ENCODE results near the gene FAM47C.
A peak's percentile ranks its signal among the peaks of the same experiment; 100 is the strongest.
"Not testable (repeated sequence)": the region's sequence is repeated elsewhere in the genome, so short reads cannot be mapped to it uniquely, and the experiment has no call there.

FAM47C gene

DNA sequence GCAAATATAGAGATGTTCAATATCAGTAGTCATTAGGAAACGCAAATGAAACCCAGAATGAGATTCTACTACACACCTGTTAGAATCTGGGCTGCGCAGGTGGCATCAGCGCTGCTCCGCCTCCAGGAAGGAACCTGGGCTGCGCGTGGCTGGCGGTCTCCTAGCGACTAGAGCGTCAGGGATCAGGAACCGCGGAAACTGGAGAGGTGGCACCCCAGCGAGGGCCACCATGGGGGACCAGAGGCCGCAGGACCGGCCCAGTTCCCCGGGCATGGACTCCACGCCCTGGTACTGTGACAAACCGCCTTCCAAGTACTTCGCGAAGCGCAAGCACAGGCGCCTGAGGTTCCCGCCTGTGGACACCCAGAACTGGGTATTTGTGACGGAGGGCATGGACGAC, at the start of gene FAM47C:
Gene FAM47C (plus strand): TSS at position 185 of the 400 bp plus-strand sequence. CDS start 45 bp downstream, at position 230.
- not testable (repeated sequence) for DNase-seq (ENCODE audit: low spot score)

DNA sequence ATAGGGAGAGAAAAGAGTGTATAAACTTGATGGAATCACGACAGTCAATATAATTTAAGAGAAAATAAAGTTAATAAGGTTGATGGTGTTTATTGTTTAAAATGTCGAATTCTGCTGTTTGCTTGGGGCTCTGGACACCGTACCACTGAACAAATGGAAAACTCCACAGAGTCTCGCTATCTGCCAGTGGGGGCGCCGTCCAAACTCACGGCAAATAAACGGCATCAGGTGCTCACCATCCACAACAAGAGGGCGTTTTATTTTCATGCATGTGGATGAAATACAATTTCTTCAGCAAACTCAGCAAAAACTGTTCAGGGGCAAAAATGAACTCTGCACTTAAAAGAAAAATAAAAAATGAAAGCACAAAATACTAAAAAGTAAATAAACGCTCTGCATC, 46.6 kb upstream of the FAM47C start:
- no peak for DNase-seq (ENCODE audit: low spot score)

DNA sequence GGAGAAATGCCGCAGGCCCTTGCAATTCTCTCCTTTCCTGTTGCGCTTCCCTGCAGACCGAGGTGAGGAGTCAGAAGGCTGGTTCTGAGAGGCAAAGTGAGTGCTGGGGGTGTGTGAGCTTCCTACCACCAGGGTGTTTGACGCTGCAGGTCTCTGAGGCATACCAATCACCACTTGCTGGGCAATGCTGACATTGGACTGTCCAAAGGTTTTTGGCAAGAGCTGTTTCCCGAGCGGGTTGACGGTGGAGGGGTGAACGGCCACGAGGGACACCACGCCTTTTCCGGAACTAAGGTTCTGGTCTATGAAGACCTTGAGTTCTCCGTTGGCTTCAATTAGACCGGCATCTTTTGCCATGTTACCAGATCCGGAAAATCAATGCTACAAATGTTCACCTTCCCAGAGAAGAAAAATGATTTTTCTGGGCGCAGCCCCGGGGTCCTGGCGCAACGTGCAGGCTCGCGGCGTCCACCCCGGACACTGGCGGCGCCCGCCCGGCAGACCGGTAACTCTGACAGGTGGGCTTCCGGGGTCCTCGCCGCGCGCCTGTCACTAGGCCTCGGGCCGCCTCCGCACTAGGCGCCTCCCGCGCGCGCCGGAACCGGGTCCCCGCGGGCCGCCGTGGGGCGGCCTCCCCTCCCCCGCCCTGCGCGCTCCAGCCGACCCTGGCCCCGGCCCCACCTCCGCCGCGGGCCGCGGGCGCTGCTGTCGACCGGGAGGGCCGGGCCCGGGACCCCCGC, 44.9 kb upstream of the FAM47C start:
- no peak for DNase-seq (ENCODE audit: low spot score)

DNA sequence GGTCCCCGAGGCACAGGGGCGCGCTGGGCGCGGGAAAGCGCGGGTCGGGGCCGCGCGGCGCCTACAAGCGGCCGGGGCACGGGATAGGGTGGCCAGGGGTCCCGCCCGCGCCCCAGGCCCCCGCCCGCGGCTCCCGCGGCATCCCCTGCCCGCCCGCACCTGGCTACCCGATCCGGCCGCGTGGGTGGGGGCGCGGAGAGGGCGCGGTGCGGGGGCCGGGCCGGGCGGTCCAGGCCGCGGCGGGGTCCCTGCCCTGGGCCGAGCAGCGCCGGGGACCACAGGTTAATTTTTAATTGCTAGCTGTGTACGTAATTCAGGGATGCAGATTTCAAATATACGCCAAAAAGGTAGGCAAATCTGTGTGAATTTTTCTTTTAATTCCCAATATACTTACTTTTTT, 44.3 kb upstream of the FAM47C start:
- no peak for DNase-seq (ENCODE audit: low spot score)

DNA sequence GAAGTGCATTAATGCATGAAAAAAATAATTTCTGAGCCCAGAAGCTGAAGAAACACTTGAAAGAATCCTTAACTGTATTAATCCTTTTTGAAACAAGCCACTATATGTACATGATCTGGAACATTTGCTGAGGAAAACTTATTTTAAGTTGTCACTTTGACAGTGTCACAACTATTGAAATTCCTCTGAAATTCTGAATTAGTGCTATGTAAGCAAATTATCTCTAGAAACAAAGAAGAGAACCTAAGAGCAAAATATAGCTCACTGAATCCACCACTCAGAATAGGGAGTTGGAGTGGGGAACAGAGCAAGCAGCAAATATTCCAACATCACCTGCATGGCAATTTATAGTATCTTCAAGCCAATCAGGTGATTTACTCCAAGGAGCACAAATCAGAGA, 34.6 kb upstream of the FAM47C start:
- DNase-seq (ENCODE audit: low spot score): no peak

DNA sequence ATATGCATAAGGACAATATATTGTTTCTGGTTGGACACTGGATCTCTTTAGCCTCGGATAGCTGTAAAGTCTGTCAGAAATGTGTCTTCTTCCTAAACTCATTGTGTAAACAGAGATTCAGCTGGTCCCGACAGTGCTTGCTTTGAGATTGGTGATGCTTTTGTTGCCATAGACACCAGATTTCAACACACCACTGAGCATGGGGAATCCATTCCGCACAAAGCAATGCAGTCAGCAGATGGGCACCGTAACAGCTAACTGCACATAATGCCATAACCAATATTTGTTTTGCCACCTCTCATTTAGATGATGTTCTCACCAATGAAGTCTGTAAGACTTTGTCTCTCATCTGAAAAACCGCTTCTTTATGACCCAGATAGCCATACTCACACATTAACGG, 33.3 kb upstream of the FAM47C start:
- DNase-seq (ENCODE audit: low spot score): no peak

DNA sequence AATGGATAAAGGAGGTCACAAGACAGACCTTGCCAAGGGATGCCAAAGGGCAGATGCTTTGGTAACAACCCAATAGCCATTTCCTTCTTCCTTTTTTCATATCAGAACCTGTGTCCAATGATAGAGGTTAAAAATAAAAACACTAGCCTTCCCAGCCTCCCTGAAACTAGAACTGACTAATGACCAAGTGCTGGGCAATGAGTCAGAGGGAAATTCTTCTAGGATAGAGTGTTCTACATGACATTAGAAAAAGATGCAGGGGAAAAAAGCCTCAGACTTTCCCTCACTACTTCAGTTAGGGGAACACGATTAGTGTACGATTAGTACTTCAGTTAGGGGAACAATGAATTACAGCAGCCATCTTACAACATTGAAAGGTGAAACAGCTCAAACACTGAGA, 29.3 kb upstream of the FAM47C start:
- DNase-seq (ENCODE audit: low spot score): no peak

DNA sequence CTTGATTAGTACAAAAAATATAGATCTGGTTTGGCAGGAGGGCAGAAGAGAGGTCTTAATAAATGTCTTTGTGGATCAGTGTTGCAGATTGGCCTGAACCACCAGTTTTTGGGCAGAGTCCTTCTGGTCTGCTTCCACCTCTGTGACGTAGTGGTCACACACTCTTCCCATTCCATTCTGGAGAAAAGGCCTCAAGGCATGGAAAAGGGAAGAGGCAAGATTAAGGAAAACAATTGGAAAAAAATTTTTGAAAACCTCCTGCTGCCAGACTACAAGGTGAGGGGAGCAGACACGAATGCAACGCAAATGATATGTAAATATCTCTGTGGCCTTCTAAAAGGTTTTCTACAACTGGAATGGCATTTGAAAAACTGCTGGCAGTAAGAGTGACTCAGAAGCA, 24.3 kb upstream of the FAM47C start:
- DNase-seq (ENCODE audit: low spot score): no peak

DNA sequence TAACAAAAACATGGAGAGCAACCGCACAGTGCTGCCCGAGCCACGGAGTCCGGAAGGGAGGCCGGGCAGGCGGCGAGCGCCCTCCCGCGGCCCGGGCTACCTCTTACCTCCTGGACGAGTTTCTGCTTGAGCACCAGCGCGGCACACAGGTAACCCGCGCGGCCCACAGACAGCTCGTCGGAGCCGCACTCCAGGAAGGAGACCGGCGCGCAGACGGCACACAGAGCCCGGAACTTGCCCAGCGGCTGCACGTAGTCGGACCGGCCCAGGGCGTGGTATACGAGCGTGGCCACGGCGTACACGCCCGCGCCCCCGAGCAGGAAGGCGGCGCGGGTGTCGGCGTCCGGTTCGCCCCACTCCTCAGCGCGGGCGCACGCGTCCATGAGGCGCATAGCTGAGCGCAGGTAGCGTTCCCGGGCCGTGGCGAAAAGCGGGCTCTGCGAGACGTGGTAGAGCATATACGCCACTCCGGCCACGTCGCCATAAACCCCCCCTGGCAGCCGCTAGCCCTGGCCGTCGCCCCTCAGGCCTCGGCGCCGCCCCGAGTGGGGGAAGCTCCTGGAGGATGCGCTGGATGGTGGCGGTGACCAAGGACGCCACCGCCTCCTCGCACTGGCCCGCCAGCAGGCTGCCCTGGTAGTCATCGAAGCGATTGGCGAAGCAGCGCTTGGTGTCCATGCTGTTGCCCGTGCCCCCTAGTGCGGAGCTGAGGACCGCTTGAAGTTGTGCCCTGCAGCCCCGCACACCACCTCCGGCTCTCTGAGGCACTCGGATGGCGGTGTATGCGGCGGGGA, 22.6 kb upstream of the FAM47C start:
- DNase-seq (ENCODE audit: low spot score): peak; percentile 59

DNA sequence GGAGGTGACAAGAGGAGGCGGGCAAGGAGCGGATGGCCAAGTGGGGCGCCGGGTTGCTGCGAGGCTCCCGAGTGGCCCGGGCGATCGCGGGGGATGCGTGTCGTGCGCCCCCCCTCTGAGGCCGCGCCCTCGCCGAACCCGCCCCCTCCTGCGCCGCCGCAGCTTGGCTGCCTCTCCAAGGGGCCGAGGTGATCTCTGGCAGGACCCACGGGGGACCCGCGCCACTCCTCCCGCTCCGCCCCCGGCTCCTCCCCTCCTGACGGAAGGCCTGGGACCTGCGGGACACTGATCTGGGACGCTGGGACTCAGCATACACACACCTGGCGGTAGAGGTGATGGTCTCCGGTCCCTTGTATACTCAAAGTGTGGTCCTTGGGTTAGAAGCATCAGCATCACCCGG, 21.9 kb upstream of the FAM47C start:
- DNase-seq (ENCODE audit: low spot score): peak; percentile 48

DNA sequence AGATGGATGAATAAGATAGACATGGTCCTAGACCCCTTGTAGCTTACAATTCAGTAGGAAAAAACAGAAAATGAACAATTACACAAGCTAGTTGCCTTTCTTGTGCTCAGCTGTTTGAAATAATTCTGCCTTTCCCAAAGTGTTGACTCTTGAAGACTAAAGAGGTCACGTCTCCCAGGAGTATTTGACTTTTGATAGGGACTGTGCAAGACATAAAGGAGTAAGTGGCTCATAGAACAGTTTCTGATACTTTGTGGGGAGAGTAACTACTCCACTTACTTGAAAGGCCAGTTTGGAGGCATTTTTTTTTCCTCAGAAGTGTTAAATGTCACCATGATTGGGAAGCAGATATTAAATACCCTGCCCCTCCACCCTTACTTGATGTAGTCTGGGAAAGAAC, 21.0 kb upstream of the FAM47C start:
- not testable (repeated sequence) for DNase-seq (ENCODE audit: low spot score)

DNA sequence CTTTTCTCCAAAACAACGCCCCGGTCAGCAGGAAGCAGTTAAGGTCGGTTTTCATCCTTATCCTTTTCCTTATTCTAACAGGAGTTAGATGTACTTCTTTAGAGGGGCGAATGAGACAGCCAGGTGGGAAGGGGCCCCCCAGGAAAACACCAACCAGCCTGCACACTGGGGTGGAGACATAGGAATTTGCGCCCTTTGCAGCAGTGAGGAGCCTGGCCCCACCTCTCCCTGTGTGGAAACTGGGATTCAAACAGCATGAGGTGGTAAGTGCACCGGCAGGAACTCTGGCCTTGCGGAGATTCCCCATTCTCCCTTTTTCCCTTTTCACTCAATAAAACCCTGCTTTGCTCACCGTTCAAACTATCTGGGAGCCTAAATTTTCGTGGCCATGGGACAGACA, 8.0 kb upstream of the FAM47C start:
- DNase-seq (ENCODE audit: low spot score): no peak

DNA sequence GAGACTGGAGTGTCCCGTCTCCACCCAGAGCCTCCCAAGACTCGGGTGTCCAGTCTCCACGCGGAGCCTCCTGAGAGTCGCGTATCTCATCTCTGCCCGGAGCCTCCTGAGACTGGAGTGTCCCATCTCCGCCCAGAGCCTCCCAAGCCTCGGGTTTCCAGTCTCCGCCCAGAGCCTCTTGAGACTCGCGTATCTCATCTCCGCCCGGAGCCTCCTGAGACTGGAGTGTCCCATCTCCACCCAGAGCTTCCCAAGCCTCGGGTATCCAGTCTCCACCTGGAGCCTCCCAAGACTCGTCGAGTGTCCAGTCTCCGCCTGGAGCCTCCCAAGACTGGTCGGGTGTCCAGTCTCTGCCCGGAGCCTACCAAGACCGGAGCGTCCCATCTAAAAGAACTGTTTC, 2.3 kb downstream of the FAM47C start:
- DNase-seq (ENCODE audit: low spot score): no peak

DNA sequence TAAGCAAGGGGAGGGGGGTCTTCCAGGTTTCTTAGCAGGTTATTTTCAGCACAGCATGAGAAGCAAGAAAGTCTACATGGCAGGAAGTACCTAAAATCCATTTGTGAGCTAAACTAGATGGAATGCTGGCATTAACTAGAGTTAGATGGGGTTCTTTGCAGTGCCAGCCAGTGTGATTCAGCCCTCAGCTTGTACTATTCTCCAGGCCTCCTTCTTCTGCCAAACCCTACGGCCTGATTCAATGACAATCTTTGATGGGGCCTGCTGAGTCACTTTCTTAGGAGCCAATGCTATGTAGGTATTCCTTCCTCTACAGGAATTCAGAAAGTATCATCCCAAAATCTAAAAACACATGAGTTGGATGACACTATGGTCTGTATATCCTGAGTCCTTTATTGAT, 26.1 kb downstream of the FAM47C start:
- not testable (repeated sequence) for DNase-seq (ENCODE audit: low spot score)

DNA sequence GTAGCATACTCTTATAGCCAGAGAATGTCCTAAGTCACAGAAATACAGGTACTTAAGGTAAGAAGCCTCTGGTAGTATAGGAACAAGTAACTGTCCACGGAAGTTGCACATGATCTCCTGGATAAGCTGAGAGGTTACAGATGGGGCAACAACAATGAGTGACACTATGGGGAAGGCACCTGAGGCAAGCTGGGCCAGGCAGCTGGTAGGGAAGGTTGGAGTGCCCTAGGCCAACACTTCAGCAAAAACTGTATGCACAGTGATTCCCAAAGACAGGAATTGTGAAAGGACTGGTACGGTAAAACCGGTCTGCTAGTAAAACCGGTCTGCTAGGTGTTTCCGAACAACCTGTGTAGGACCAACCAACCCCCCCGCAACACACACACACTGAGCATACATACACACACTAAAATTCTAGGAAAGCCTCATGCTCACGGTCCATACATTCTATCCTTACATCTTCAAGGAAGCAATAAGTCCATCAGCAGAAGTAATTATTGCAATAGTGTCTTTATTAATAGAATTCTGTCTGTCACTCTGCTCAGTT, 28.6 kb downstream of the FAM47C start:
- DNase-seq (ENCODE audit: low spot score): not testable (repeated sequence)

DNA sequence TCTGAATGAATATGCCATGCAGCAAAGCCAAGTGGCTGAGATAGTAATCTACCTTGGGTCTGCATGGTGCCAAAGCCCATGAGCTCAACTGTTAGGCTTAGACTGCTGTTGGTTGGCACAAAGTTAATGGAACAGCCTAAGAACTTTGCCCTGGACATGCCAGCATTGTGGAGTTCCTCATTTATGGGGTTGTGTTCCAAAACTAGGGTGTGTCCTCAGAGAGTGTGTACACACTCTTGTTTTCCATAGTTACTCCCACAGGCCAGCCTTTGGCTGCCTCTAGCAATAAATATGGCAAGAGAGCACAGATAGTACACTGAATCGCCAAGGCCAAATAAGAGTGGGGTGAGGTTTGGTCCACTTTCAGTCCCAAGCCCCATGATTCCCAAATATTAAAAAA, 30.6 kb downstream of the FAM47C start:
- not testable (repeated sequence) for DNase-seq (ENCODE audit: low spot score)

DNA sequence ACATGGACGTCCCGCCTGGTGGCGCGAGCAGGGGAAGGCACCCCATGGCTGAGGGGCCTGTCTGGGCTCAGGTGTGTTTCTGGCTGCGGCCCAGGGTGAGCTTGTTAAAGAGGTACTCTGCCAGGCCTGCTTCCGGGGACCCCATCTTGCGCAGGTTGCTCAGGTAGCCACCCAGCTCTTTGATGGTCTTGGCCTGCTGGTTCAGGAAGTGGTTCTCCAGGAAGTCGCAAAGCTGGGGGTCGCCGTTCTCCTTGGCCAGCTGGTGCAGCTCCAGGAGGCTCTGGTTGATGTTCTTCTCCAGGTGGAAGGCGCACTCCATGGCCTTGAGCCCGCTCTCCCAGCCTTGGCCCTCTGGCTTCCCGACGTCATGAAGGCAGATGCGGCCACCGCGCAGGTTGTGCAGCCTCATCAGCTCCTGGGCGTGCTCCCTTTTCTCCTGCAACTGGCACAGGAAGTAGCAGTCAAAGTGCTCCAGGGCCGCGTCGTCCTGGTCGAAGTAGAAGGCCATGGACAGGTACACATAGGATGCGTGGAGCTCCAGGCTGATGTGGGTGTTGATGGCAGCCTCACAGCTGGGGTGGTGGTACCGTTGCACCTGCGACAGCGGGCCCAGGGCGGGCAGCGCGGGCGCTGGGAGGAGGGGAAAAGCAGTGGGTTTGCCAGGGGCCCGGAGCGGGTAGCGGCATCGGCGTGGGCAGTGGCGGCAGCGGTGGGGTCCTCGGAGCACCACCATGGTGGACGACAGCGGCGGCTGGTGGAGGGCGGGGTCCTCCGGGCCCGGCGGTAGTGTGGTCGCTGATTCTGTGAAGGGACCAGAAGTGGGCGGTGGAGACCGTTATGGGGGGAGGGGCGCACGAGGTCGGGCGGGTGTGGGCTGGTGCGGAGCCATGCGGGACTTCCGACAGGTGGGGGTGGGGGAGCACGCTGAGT, 35.1 kb downstream of the FAM47C start:
- DNase-seq (ENCODE audit: low spot score): not testable (repeated sequence)

DNA sequence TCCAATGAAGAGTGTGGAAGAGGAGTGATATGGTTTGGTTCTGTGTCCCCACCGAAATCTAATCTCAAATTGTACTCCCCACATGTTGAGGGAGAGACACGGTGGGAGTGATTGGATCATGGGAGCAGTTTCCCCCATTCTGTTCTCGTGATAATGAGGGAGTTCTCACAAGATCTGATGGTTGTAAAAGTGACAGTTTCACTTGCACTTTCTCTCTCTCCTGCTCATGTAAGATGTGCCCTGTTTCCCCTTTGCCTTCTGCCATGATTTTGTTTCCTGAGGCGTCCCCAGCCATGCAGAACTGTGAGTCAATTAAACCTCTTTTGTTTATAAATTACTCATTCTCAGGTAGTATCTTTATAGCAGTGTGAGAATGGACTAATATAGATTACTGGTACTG, 39.6 kb downstream of the FAM47C start:
- no peak for DNase-seq (ENCODE audit: low spot score)

DNA sequence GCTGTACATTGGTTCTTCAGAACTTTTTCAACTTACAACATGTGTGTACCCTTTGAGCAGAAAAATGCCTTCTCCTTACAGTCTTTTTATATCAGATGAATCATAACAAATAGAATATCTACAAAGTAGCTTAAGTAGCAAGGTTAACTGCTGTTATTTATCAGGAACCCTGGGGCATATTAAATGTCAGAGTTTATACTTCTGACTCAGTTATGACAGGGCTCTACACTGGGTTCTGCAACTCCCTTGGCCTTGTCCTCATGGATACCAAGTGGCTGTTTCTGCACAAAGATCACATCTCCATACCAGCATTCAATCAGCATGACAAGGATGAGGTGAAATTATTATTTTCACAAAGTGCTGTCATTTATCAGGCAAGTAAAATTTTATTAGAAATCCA, 49.4 kb downstream of the FAM47C start:
- not testable (repeated sequence) for DNase-seq (ENCODE audit: low spot score)

DNA sequence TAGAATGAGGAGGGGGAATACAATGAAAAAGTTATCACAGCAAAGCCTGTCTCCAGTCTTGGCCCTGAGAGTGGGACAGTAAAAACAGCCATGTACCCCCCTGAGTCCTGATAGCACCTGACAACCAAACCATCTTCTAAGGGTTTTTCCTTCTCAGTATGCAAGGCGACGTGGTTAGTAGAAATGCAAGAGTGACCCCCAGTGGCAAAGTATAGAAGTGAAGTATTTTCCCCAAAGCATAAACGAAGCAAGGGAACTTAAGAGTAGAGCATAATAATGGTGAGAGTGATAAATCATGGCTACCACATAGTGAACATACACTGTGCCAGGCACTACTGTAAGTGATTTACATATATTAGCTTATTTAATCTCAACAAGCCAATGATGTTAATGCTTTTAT, 52.8 kb downstream of the FAM47C start:
- no peak for DNase-seq (ENCODE audit: low spot score)
